ENCODE data around the gene ARHGEF7. TPM values are rescaled to one million over a fixed set of nuclear protein-coding genes. Genes with fewer than 3 reads are reported as not detected.
A peak's percentile ranks its signal among the peaks of the same experiment; 100 is the strongest.

The ARHGEF7 gene
- total and polyA plus RNA-seq, 5 donors from 2014 or later: 7.1 to 84.9 (median 9.8) TPM

GRCh38 chr13:111345682-111346081 is 230.6 kb downstream of the ARHGEF7 start:
- H3K27me3 ChIP-seq (ENCODE audit: control insufficient read depth, insufficient read depth, low read length): peaks cover 2% of the 10 kb centered on the region
- Mint-ChIP-seq H3K27me3 (no peaks in the 10 kb centered on the region), H3K27ac (no peak overlapping the region), H3K9me3 (peaks cover 0 to 2% (median 0%) of the 10 kb centered on the region in 7 donors), H3K36me3 (peaks cover 8% of the 10 kb centered on the region), H3K4me3 (no peak overlapping the region), H3K4me1 (peaks cover 0 to 19% (median 0%) of the 10 kb centered on the region in 4 donors)
- H3K27ac ChIP-seq (ENCODE audit: insufficient read depth, low read length, poor library complexity, severe bottlenecking): no peak overlapping the region
- H3K36me3 ChIP-seq (ENCODE audit: control insufficient read depth, insufficient read depth, low read length): no peaks in the 10 kb centered on the region
- no peak for DNase-seq
- no peak overlapping the region for H3K4me3 ChIP-seq (ENCODE audit: low read depth, low read length)
- no peaks in the 10 kb centered on the region for H3K4me1 ChIP-seq (ENCODE audit: control insufficient read depth, insufficient read depth, low read length, poor library complexity, severe bottlenecking)
- H3K9me3 ChIP-seq (ENCODE audit: control insufficient read depth in 2 of 2, low read length in 2 of 2): no peaks in the 10 kb centered on the region
- ATAC-seq (ENCODE audit: low read depth in 2 of 2): no peak

DNA sequence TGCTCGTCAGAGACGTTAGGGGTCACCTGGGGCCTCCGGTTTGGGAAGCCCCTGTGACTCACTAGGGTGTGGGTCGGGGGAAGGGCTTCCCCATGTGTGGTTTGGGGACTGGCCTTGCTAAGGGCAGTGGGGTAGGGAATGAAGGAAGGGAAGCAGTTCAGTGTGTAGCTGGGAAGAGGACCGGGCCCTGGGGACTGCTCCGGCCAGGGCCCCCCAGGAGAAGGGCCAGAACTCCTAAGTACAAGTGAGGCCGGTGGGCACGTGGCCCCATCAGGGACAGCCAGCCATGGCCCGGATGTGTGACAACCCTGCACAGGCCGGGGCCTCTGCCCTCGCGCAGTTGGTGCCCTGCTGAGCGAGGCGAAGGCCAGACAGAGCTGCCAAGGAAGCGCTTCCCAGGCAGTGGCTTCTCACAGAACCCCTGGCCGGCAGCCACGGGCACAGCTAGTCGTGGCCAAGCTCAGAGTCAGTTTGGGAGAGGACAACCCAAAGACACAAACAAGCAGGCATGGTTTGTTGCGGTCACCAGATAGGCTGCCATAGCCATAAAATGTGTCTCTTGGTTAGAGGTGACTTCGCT is 231.1 kb downstream of the ARHGEF7 start:
- Mint-ChIP-seq H3K36me3 (peaks cover 8% of the 10 kb centered on the region), H3K27me3 (no peaks in the 10 kb centered on the region), H3K9me3 (peaks cover 0 to 2% (median 0%) of the 10 kb centered on the region in 7 donors), H3K4me3 (no peak overlapping the region), H3K4me1 (peaks cover 0 to 19% (median 0%) of the 10 kb centered on the region in 4 donors), H3K27ac (no peak overlapping the region)
- no peak for ATAC-seq (ENCODE audit: low read depth in 2 of 2)
- Histone ChIP-seq H3K27ac (ENCODE audit: insufficient read depth, low read length, poor library complexity, severe bottlenecking) (no peak overlapping the region), H3K4me1 (ENCODE audit: control insufficient read depth, insufficient read depth, low read length, poor library complexity, severe bottlenecking) (no peaks in the 10 kb centered on the region), H3K27me3 (ENCODE audit: control insufficient read depth, insufficient read depth, low read length) (peaks cover 5% of the 10 kb centered on the region), H3K36me3 (ENCODE audit: control insufficient read depth, insufficient read depth, low read length) (no peaks in the 10 kb centered on the region), H3K4me3 (ENCODE audit: low read depth, low read length) (no peak overlapping the region), H3K9me3 (ENCODE audit: control insufficient read depth in 2 of 2, low read length in 2 of 2) (no peaks in the 10 kb centered on the region)
- no peak for DNase-seq

DNA sequence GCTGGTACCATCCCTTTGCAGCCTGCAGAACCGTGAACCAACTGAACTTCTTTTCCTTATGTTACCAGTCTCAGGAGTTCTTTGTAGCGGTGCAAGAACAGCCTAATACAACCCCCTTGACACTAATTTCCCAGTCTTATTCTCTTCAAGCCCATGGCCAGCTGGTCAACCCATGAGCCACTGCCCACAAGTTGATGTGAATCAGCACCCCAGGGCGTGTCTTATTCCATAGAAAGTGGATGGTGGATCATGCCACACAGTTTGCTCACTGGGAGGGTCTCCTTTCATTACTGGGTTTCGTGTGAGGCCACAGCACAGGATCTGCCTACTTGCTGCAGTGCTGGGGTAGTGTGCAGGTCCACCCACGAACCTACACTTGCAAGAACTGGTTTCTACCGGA is 232.3 kb downstream of the ARHGEF7 start:
- Histone ChIP-seq H3K4me3 (ENCODE audit: low read depth, low read length) (no peak overlapping the region), H3K27me3 (ENCODE audit: control insufficient read depth, insufficient read depth, low read length) (peaks cover 5% of the 10 kb centered on the region), H3K27ac (ENCODE audit: insufficient read depth, low read length, poor library complexity, severe bottlenecking) (no peak overlapping the region), H3K4me1 (ENCODE audit: control insufficient read depth, insufficient read depth, low read length, poor library complexity, severe bottlenecking) (no peaks in the 10 kb centered on the region), H3K9me3 (ENCODE audit: control insufficient read depth in 2 of 2, low read length in 2 of 2) (no peaks in the 10 kb centered on the region), H3K36me3 (ENCODE audit: control insufficient read depth, insufficient read depth, low read length) (no peaks in the 10 kb centered on the region)
- Mint-ChIP-seq H3K36me3 (peaks cover 8% of the 10 kb centered on the region), H3K27me3 (peaks cover 8% of the 10 kb centered on the region), H3K27ac (peak overlapping the region in 2 of 3 donors; percentile 4 to 82), H3K9me3 (peaks cover 0 to 7% (median 0%) of the 10 kb centered on the region in 7 donors), H3K4me1 (peaks cover 0 to 15% (median 2%) of the 10 kb centered on the region in 4 donors), H3K4me3 (no peak overlapping the region)
- no peak for DNase-seq
- no peak for ATAC-seq (ENCODE audit: low read depth in 2 of 2)

- Histone ChIP-seq H3K4me1 (ENCODE audit: control insufficient read depth, insufficient read depth, low read length, poor library complexity, severe bottlenecking) (no peaks in the 10 kb centered on the region), H3K36me3 (ENCODE audit: control insufficient read depth, insufficient read depth, low read length) (no peaks in the 10 kb centered on the region), H3K27ac (ENCODE audit: insufficient read depth, low read length, poor library complexity, severe bottlenecking) (no peak overlapping the region), H3K4me3 (ENCODE audit: low read depth, low read length) (no peak overlapping the region), H3K9me3 (ENCODE audit: control insufficient read depth in 2 of 2, low read length in 2 of 2) (no peaks in the 10 kb centered on the region), H3K27me3 (ENCODE audit: control insufficient read depth, insufficient read depth, low read length) (peaks cover 5% of the 10 kb centered on the region)
- Mint-ChIP-seq H3K27ac (no peak overlapping the region), H3K4me3 (no peak overlapping the region), H3K9me3 (peaks cover 0 to 7% (median 2%) of the 10 kb centered on the region in 7 donors), H3K4me1 (peaks cover 0 to 10% (median 2%) of the 10 kb centered on the region in 4 donors), H3K36me3 (peaks cover 5% of the 10 kb centered on the region), H3K27me3 (peaks cover 16% of the 10 kb centered on the region)
- no peak for DNase-seq
- ATAC-seq (ENCODE audit: low read depth in 2 of 2): no peak
Observed at GRCh38 chr13:111353508-111353907, 238.4 kb downstream of the ARHGEF7 start.

GRCh38 chr13:111354789-111355188 is 239.7 kb downstream of the ARHGEF7 start:
- Mint-ChIP-seq H3K27me3 (peaks cover 16% of the 10 kb centered on the region), H3K4me1 (peaks cover 0 to 10% (median 2%) of the 10 kb centered on the region in 4 donors), H3K4me3 (peak overlapping the region in 1 of 4 donors; percentile 21), H3K27ac (no peak overlapping the region), H3K36me3 (no peaks in the 10 kb centered on the region), H3K9me3 (peaks cover 0 to 7% (median 2%) of the 10 kb centered on the region in 7 donors)
- no peak for DNase-seq
- H3K36me3 ChIP-seq (ENCODE audit: control insufficient read depth, insufficient read depth, low read length): no peaks in the 10 kb centered on the region
- no peaks in the 10 kb centered on the region for H3K4me1 ChIP-seq (ENCODE audit: control insufficient read depth, insufficient read depth, low read length, poor library complexity, severe bottlenecking)
- ATAC-seq (ENCODE audit: low read depth in 2 of 2): no peak
- H3K27ac ChIP-seq (ENCODE audit: insufficient read depth, low read length, poor library complexity, severe bottlenecking): no peak overlapping the region
- H3K9me3 ChIP-seq (ENCODE audit: control insufficient read depth in 2 of 2, low read length in 2 of 2): no peaks in the 10 kb centered on the region
- H3K4me3 ChIP-seq (ENCODE audit: low read depth, low read length): no peak overlapping the region
- peaks cover 5% of the 10 kb centered on the region for H3K27me3 ChIP-seq (ENCODE audit: control insufficient read depth, insufficient read depth, low read length)

Other genes starting within 250 kb of the ARHGEF7 start
- 139 TPM for gene ANKRD10, start 200.2 kb upstream of the ARHGEF7 start, total RNA-seq
- 10 to 100 TPM; 66.5 to 82.9 (median 74.9) TPM for gene ANKRD10, start 200.2 kb upstream of the ARHGEF7 start, polyA plus RNA-seq
- gene TEX29, start 205.3 kb downstream of the ARHGEF7 start, total RNA-seq: not detected
- gene TEX29, start 205.3 kb downstream of the ARHGEF7 start, polyA plus RNA-seq: not detected